DMS114 treated with DMSO at 0.1 percent for 48 hours (cell line): ENCODE results near the gene FAM13C.
A peak's percentile ranks its signal among the peaks of the same experiment; 100 is the strongest.
"Not testable (repeated sequence)": the region's sequence is repeated elsewhere in the genome, so short reads cannot be mapped to it uniquely, and the experiment has no call there.

Experiments used
- DNase-seq: peaks from one replicate; lab custom pipeline; 2025; ENCODE audit not compliant: unreplicated experiment; lab: John Stamatoyannopoulos, UW

Gene FAM13C

GRCh38 chr10:59362144-59362958 is at the start of gene FAM13C:
Gene FAM13C, minus strand, starts transcription at chr10:59362549. Its CDS starts 89 bp downstream, at chr10:59362460.
- DNase-seq: peak; percentile 17

DNA sequence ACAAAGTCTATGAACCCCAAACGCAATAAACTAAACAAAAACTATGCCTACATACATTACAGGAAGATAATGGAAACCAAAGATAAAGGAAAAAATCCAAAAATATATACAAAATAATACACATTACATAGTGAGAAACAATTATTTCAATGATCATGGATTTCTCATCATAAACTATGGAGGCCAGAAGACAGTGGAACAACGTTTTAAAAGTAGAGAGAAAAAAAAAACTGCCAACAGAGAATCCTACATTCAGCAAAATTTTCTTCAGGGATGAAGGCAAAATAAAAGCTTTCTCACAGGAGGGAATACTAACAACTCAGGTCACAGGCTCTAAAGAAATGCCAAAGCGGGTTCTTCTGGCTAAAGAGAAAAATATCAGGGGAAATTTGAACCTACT is 42.9 kb upstream of the FAM13C start:
- DNase-seq: no peak

GRCh38 chr10:59400214-59400613 is 37.9 kb upstream of the FAM13C start:
- no peak for DNase-seq

- not testable (repeated sequence) for DNase-seq
Measured at GRCh38 chr10:59399329-59399728, 37.0 kb upstream of the FAM13C start.

- DNase-seq: no peak
Measured at GRCh38 chr10:59397961-59398360, 35.6 kb upstream of the FAM13C start.

DNA sequence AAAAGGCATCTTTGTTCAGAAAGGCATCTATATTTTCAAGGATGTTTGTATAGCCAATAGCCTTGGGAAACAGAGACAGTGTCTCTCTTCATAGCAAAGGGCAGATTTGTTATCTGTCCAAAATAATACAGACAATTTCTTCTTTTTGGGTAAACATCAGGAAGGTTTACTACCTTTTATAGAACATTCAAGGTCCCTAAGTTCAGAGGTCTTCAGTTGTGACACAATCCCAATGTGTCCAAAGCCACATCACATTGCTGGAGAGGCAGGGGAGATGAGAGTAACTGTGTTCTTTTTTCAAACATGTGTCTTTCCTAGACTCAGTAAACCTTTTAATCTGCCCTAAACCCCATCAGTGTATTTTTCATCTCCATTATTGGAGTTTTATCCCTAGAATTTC is 33.6 kb upstream of the FAM13C start:
- no peak for DNase-seq

GRCh38 chr10:59393349-59393748 is 31.0 kb upstream of the FAM13C start:
- no peak for DNase-seq

- no peak for DNase-seq
Measured at GRCh38 chr10:59391060-59391459, 28.7 kb upstream of the FAM13C start.

DNA sequence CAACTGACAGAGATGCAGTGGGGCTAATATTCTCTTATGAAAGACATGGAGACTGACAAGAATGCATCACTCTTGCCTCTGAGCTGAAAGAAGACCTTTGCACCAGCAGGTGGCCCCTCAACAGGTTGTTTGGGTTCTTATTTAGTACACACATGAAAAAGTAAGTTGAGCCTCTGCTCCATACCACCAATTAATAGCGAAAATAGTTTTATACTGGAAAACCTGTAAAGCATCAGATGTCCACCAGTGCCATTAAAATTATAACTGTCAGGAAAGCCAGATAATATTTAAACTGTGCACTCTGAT is 26.3 kb upstream of the FAM13C start:
- no peak for DNase-seq

DNA sequence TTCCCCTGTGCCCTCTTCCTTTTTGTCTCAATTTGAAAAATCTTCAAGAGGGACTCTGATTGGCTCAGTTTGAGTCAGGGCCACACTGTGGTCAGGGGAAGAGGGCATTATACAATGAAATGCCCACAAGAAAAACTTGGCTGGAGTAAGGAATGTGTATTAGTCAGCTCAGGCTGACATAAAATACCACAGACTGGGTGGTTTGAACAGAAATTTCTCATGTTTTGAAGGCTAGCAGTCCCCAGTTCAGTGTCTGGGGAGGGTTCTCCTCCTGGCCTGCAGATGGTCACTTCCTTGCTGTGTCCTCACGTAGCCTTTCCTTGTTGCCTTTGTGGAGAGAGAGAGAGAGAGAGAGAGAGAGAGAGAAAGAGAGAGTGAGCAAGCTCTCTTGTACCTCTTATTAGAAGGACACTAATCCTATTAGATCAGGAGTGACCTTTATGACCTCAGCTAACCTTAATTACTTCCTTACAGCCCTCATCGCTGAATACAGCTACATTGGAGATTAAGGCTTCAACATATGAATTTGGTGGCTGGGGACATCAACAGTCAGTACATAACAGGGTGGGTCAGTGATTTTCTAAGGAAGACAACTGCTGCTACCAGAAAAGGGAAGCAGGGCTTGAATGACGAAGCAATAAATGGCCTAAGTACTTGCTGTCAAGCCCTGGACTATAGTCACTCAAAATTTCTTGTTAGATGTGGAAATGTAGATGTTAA is 25.8 kb upstream of the FAM13C start:
- no peak for DNase-seq

- DNase-seq: no peak
Measured at GRCh38 chr10:59384761-59385160, 22.4 kb upstream of the FAM13C start.

GRCh38 chr10:59383908-59384307 is 21.6 kb upstream of the FAM13C start:
- no peak for DNase-seq

DNA sequence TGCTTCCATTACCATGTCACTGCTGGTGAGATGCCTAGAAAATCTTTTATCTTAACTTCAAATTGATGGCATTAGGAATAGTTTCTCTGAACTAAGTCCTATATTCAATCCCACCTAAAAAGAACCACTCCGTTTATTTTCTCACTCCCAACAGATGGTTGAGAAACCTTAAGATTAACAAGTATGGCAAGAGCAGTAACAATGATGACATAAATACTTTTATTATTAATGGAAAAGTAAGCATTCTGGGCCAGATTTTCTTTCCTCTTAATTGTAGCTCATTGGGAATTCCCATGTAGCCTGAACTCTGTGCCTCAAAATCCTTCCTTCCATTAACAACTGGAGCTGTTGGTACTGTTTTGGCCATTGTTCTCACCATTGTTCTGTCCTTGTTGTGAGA is 21.1 kb upstream of the FAM13C start:
- no peak for DNase-seq

DNA sequence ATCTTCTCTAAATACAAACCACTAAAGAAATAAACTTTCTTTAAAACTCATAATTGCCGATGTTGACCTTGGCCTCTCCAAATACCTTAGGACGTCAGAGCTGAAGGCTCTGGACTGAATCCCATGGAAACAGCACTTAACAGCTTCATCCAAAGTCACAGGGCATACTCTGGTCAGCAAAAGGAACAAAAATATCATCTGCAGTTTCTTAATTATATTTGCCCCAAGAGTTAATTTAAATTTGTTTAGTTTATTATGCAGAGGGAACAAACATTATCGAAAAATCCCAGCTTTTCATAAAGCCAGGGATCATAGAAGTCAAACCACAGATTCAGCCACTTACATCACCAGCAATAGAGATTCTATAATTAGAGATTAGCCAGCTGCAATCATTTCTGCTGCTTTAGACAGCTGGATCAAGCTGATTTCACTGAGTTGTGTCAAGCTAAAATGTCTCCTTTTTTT is 20.5 kb upstream of the FAM13C start:
- DNase-seq: no peak

DNA sequence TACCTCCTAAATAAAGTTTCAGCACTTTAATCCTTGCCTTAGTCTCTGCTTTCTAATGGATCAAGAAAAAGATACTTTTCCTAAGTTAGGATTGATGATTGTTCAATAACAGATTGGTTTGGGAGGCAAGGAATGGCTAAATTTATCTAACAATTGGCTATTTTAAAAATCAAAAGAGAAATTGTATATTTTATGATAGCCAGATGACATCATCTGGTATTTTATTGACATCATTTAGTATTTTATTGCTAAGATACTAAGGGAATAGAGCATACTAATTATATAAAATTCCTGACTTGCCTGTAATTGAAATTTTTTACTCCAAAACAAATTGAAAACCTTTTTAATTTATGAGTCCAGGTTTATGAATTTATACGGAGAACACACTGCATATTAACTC is 19.3 kb upstream of the FAM13C start:
- no peak for DNase-seq

DNA sequence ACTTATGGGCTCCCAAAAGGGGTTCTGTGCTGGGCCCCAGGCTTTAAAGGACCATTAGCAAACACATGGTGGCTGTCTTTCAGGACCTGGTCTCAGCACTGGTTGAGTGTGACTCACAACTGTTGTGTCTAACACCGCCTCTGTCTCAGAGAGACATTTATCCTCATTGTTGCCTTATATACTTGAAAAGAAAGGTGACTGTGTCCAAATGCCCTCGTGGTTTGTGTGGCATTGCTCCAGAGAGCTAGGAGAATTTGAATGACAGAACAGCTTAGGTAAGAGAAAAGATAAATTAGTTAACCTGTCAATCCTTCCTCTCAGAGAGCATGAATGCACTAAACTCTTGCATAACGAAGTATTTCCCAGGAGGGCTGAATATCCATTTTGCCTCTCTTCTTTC is 14.5 kb upstream of the FAM13C start:
- no peak for DNase-seq

DNA sequence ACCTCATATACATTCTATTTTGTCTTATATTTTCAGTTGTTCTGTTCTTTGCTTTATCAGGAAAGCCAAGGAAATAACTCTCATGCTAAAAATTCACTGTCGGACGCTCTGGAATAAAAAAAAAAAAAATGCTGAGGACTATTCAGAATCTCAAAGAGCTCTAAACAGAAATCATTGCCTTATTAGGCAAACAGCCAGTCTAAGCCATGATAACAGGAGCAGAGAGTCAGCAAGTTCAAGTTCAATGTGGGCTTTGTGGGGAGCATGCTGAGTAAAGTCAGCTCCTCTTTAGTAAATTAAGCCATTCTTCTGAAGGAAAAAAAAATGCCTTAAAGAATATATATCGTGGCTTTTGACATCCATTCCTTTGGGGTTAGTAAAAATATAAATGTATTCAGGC is 13.6 kb upstream of the FAM13C start:
- DNase-seq: no peak

- no peak for DNase-seq
Measured at GRCh38 chr10:59374916-59375315, 12.6 kb upstream of the FAM13C start.

GRCh38 chr10:59373071-59373470 is 10.7 kb upstream of the FAM13C start:
- no peak for DNase-seq

GRCh38 chr10:59372543-59372942 is 10.2 kb upstream of the FAM13C start:
- DNase-seq: no peak

GRCh38 chr10:59366290-59366689 is 3.9 kb upstream of the FAM13C start:
- DNase-seq: no peak

GRCh38 chr10:59363446-59363958 is 1.2 kb upstream of the FAM13C start:
- DNase-seq: no peak
